AG09309 (cell line): ENCODE results near the gene DGKB.

Experiments used
- DNase-seq: peaks from one replicate; pipeline ENCODE4 v3.0.0-alpha.2; 2010; ENCODE audit warnings: low read depth
- H3K4me3 ChIP-seq: 2 replicates; pipeline ENCODE4 v1.5.1; 2011; ENCODE audit warnings: mild to moderate bottlenecking, low read depth, low read length, moderate library complexity; ENCODE audit not compliant: control insufficient read depth
- CTCF ChIP-seq: IDR thresholded peaks from 2 replicates; pipeline ENCODE4 v1.5.1; 2011; ENCODE audit warnings: mild to moderate bottlenecking, low read depth, low read length, inconsistent platforms; ENCODE audit not compliant: insufficient read depth, control insufficient read depth; ENCODE audit errors: missing control alignments

DGKB gene

GRCh38 chr7:14740606-14741005 is 161.9 kb downstream of the DGKB start:
- no peak overlapping the region for H3K4me3 ChIP-seq
- DNase-seq = no peak
- no peak for TF ChIP-seq CTCF

- TF ChIP-seq CTCF = no peak
- no peak overlapping the region for H3K4me3 ChIP-seq
- no peak for DNase-seq
Measured at GRCh38 chr7:14739841-14740185, 162.7 kb downstream of the DGKB start.

GRCh38 chr7:14739168-14739840 is 163.2 kb downstream of the DGKB start:
- no peak for DNase-seq

GRCh38 chr7:14738086-14738485 is 164.5 kb downstream of the DGKB start:
- no peak overlapping the region for H3K4me3 ChIP-seq
- DNase-seq = no peak
- no peak for TF ChIP-seq CTCF

More at GRCh38 chr7:14739168-14739840, 163.2 kb downstream of the DGKB start:
- H3K4me3 ChIP-seq = no peak overlapping the region
- no peak for TF ChIP-seq CTCF

- DNase-seq = no peak
- no peak overlapping the region for H3K4me3 ChIP-seq
- TF ChIP-seq CTCF = no peak
Measured at GRCh38 chr7:14734839-14735321, 167.7 kb downstream of the DGKB start.

GRCh38 chr7:14720785-14721184 is 181.8 kb downstream of the DGKB start:
- no peak for DNase-seq
- TF ChIP-seq CTCF = no peak
- H3K4me3 ChIP-seq = no peak overlapping the region
